ENCODE results near the gene ADPRH.

DNA sequence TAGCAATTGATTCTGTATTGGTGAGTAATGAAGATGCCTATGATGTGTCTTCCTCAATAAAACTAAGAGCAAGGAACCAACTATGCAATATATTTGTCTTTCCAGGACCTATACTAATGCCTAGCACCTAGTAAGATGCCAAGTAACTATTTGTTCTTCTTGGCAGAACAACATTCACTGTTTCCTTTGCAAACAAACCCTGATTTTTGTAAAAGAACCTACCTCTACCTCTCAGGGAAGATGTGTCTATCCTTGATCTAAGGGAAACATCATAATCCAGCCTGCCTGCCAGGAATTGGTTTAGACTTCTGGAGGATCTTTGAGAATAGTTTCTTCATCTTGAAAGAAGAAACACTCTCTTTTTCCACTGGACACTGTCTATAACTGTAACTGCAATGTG, 3.8 kb upstream of the ADPRH start:
- TF ChIP-seq BHLHE40 (IDR thresholded peaks at IDR 0.05; ENCODE audit: borderline replicate concordance) (no peak), FOXK2 (IDR thresholded peaks at IDR 0.05) (no peak), ELF4 (IDR thresholded peaks at IDR 0.05) (no peak), TARDBP (IDR thresholded peaks at IDR 0.05) (no peak)

All from HEK293T (cell line).